Measurements from ENCODE around the gene TEX29. TPM values are rescaled to one million over a fixed set of nuclear protein-coding genes. Genes with fewer than 3 reads are reported as not detected.

TEX29 gene
- total and polyA plus RNA-seq, 10 of the 15 experiments (the other 5 are each of a cell fraction or from before 2014, with no cell fraction given): 0.14 to 0.30 (median 0.22) TPM; not detected in 7

- TF ChIP-seq JUNB (IDR thresholded peaks at IDR 0.05) (no peak), ZNF622 (IDR thresholded peaks at IDR 0.05) (no peak), ZBED1 (IDR thresholded peaks at IDR 0.05; ENCODE audit: borderline replicate concordance) (no peak), TCF7 (IDR thresholded peaks at IDR 0.05; ENCODE audit: borderline replicate concordance) (no peak), ZNF217 (IDR thresholded peaks at IDR 0.05) (no peak), E4F1 (IDR thresholded peaks at IDR 0.05; ENCODE audit: borderline replicate concordance, partially characterized antibody) (no peak), CTCF (IDR thresholded peaks at IDR 0.05 in 2 of 3, conservative IDR thresholded peaks at IDR 0.05 in 1 of 3; ENCODE audit: control insufficient read depth in 2 of 3, extremely low read depth in 1 of 3, insufficient read depth in 1 of 3, low read depth in 3 of 3, low read length in 3 of 3) (no peak), BACH1 (IDR thresholded peaks at IDR 0.05; ENCODE audit: borderline replicate concordance) (no peak), STAT1 (conservative IDR thresholded peaks at IDR 0.05) (no peak), KAT2A (conservative IDR thresholded peaks at IDR 0.05; ENCODE audit: control insufficient read depth, low read depth, low read length) (no peak), IKZF1 (conservative IDR thresholded peaks at IDR 0.05) (no peak), BMI1 (IDR thresholded peaks at IDR 0.05; ENCODE audit: borderline replicate concordance) (no peak), NR2C1 (IDR thresholded peaks at IDR 0.05) (no peak)
- TF ChIP-seq, protein P1, sequence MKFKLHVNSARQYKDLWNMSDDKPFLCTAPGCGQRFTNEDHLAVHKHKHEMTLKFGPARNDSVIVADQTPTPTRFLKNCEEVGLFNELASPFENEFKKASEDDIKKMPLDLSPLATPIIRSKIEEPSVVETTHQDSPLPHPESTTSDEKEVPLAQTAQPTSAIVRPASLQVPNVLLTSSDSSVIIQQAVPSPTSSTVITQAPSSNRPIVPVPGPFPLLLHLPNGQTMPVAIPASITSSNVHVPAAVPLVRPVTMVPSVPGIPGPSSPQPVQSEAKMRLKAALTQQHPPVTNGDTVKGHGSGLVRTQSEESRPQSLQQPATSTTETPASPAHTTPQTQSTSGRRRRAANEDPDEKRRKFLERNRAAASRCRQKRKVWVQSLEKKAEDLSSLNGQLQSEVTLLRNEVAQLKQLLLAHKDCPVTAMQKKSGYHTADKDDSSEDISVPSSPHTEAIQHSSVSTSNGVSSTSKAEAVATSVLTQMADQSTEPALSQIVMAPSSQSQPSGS (IDR thresholded peaks at IDR 0.05; ENCODE audit: low read length): no peak
- TF ChIP-seq, protein P2, sequence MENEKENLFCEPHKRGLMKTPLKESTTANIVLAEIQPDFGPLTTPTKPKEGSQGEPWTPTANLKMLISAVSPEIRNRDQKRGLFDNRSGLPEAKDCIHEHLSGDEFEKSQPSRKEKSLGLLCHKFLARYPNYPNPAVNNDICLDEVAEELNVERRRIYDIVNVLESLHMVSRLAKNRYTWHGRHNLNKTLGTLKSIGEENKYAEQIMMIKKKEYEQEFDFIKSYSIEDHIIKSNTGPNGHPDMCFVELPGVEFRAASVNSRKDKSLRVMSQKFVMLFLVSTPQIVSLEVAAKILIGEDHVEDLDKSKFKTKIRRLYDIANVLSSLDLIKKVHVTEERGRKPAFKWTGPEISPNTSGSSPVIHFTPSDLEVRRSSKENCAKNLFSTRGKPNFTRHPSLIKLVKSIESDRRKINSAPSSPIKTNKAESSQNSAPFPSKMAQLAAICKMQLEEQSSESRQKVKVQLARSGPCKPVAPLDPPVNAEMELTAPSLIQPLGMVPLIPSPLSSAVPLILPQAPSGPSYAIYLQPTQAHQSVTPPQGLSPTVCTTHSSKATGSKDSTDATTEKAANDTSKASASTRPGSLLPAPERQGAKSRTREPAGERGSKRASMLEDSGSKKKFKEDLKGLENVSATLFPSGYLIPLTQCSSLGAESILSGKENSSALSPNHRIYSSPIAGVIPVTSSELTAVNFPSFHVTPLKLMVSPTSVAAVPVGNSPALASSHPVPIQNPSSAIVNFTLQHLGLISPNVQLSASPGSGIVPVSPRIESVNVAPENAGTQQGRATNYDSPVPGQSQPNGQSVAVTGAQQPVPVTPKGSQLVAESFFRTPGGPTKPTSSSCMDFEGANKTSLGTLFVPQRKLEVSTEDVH (IDR thresholded peaks at IDR 0.05; ENCODE audit: low read depth, partially characterized antibody): no peak
- ATAC-seq: no peak
Measured at GRCh38 chr13:111363121-111363520, 42.7 kb downstream of the TEX29 start.

More at GRCh38 chr13:111363121-111363520, 42.7 kb downstream of the TEX29 start:
- Histone ChIP-seq H3K27ac (ENCODE audit: control insufficient read depth, insufficient read depth) (no peak overlapping the region), H3K9ac (ENCODE audit: control insufficient read depth, insufficient read depth, low read length) (no peak overlapping the region), H3K36me3 (ENCODE audit: control insufficient read depth in 2 of 2, insufficient read depth in 2 of 2, low read length in 1 of 2) (no peaks in the 10 kb centered on the region), H3K4me2 (ENCODE audit: control insufficient read depth, insufficient read depth) (no peak overlapping the region), H3K27me3 (replicated peaks in 1 of 2; ENCODE audit: control insufficient read depth in 2 of 2, insufficient read depth in 2 of 2, low read length in 1 of 2) (no peaks in the 10 kb centered on the region), H2AFZ (ENCODE audit: control insufficient read depth, low read depth, low read length) (no peak overlapping the region), H3K9me3 (replicated peaks; ENCODE audit: control insufficient read depth, insufficient read depth, low read length) (no peaks in the 10 kb centered on the region), H4K20me1 (ENCODE audit: control insufficient read depth, insufficient read depth) (no peaks in the 10 kb centered on the region), H3K4me3 (no peak overlapping the region), H3K79me2 (ENCODE audit: control insufficient read depth, insufficient read depth, low read length) (no peaks in the 10 kb centered on the region), H3K4me1 (ENCODE audit: control insufficient read depth, insufficient read depth, low read length) (no peaks in the 10 kb centered on the region)
- in situ Hi-C loops (cut with MboI): no loop called here
- DNase-seq (ENCODE audit: low read depth, low spot score) (no peak), FAIRE-seq (no peak)
- intact Hi-C loops (cut with micrococcal nuclease; ENCODE audit: unreplicated experiment): no loop called here
- ChIA-PET CTCF (interaction anchor here (1.5 kb wide), 1 partner anchor 295 kb away, joined by 4 read pairs; no protein-coding TSS in a partner anchor), SMC1A (ENCODE audit: uncharacterized antibody, unreplicated experiment) (no interaction called here), RAD21 (ENCODE audit: unreplicated experiment) (no interaction called here), POLR2A (no interaction called here)
- no TSS peak for BruUV-seq (replicated peaks)
- 22% methylated on average over 12 of the region's 12 CpGs for WGBS (ENCODE audit: insufficient coverage, insufficient replicate concordance, low lambda C conversion rate, missing lambda C conversion rate)

Measured in GM12878 (cell line).